Nephron progenitor cell (in vitro differentiated cells): ENCODE data around the gene CRYBB3.

ENCODE experiments used
- DNase-seq: peaks from one replicate; pipeline ENCODE4 v3.0.0; 2021
- H3K27ac Mint-ChIP-seq: 2 replicates; pipeline ENCODE4 v1.8.0; 2021; ENCODE audit warnings: mild to moderate bottlenecking, moderate library complexity, mixed read lengths
- H3K27me3 Mint-ChIP-seq: 2 replicates; pipeline ENCODE4 v1.8.0; 2021; ENCODE audit warnings: mild to moderate bottlenecking, low read depth, mixed read lengths; ENCODE audit not compliant: poor library complexity
- H3K36me3 Mint-ChIP-seq: 2 replicates; pipeline ENCODE4 v1.8.0; 2021; ENCODE audit warnings: low read depth, mixed read lengths
- H3K4me1 Mint-ChIP-seq: 2 replicates; pipeline ENCODE4 v1.8.0; 2021; ENCODE audit warnings: mixed read lengths
- H3K4me3 Mint-ChIP-seq: 2 replicates; pipeline ENCODE4 v1.8.0; 2021; ENCODE audit warnings: mild to moderate bottlenecking, moderate library complexity, mixed read lengths
- H3K9me3 Mint-ChIP-seq: 2 replicates; pipeline ENCODE4 v1.8.0; 2021; ENCODE audit warnings: mild to moderate bottlenecking, moderate library complexity, mixed read lengths
- CTCF ChIP-seq: fragments of 200-600 bp; sonication (generic); IDR thresholded peaks from 2 replicates; pipeline ENCODE4 v1.5.0; 2021; ENCODE audit warnings: antibody characterized with exemption

CRYBB3 gene

DNA sequence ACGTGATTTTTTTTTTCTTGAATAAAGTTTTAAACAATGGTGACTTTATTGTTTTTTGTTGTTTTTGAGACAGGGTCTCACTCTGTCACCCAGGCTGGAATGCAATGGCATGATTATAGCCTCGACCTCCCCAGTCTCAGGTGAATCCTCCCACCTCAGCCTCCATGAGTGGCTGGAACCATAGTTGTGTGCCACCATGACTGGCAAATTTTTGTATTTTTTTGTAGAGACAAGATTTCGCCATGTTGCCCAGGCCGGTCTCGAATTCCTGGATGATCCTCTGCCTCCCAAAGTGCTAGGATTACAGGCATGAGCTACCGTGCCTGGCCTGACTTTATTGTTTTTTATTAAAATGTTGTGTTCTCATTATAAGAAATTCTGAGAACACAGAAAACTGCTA lies 12.2 kb upstream of the CRYBB3 start:
- no peak overlapping the region for H3K27ac Mint-ChIP-seq
- peaks cover 2% of the 10 kb centered on the region for H3K27me3 Mint-ChIP-seq
- H3K9me3 Mint-ChIP-seq, result peaks cover 3% of the 10 kb centered on the region
- peaks cover 65% of the 10 kb centered on the region for H3K36me3 Mint-ChIP-seq
- DNase-seq, result no peak
- H3K4me3 Mint-ChIP-seq, result no peak overlapping the region
- no peak for TF ChIP-seq CTCF
- peaks cover 4% of the 10 kb centered on the region for H3K4me1 Mint-ChIP-seq

GRCh38 chr22:25192406-25192805 lies 7.3 kb upstream of the CRYBB3 start:
- H3K36me3 Mint-ChIP-seq, result peaks cover 67% of the 10 kb centered on the region
- H3K4me3 Mint-ChIP-seq, result no peak overlapping the region
- H3K4me1 Mint-ChIP-seq, result peaks cover 16% of the 10 kb centered on the region
- TF ChIP-seq CTCF, result no peak
- H3K27me3 Mint-ChIP-seq, result no peaks in the 10 kb centered on the region
- no peak for DNase-seq
- no peak overlapping the region for H3K27ac Mint-ChIP-seq
- H3K9me3 Mint-ChIP-seq, result peaks cover 3% of the 10 kb centered on the region

DNA sequence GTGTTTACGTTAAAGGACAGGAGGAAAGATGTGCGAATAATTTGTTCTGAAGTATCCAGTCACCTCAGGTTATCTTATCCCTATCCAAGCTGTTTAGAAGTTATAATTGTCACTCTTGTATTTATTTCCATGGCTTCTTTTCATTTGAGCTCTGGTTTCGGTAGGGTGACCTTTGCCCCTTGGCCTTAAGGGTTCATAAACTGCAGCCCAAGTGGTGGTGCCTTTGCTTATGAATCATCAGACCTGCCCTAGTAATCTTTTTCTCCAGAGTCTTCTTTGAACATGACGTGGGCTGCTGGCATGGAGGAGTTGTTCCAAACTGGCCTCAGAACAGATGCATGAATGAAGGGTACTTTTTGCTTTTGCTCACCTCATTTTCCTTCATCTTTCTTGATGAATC lies 6.5 kb upstream of the CRYBB3 start:
- H3K4me3 Mint-ChIP-seq, result no peak overlapping the region
- no peak for DNase-seq
- no peaks in the 10 kb centered on the region for H3K27me3 Mint-ChIP-seq
- peaks cover 3% of the 10 kb centered on the region for H3K9me3 Mint-ChIP-seq
- peaks cover 20% of the 10 kb centered on the region for H3K4me1 Mint-ChIP-seq
- peaks cover 63% of the 10 kb centered on the region for H3K36me3 Mint-ChIP-seq
- H3K27ac Mint-ChIP-seq, result no peak overlapping the region
- TF ChIP-seq CTCF, result no peak

DNA sequence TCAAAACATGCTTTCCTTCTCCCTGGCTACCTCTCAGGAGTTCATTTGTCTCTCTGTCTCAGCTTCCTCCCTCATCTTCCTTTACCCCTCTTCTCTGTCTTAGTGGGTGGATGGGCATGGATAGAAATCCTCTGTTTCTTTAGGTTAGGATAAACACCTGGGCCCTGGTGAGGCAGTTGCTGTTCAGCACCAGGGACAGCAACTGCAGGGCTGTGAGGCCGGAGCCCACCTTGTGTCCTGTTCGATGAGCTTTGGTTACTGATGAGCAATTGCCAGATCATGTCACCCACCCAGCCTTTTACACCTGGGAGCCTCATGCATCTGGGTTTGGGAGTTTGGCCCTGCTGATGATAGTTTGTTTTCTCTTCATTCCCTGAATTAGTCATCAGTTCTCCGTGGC lies 6.1 kb upstream of the CRYBB3 start:
- TF ChIP-seq CTCF, result no peak
- Mint-ChIP-seq H3K4me3 (no peak overlapping the region), H3K36me3 (peaks cover 59% of the 10 kb centered on the region), H3K9me3 (peaks cover 3% of the 10 kb centered on the region), H3K27ac (no peak overlapping the region), H3K27me3 (no peaks in the 10 kb centered on the region), H3K4me1 (peaks cover 20% of the 10 kb centered on the region)
- DNase-seq, result peak; percentile 64

DNA sequence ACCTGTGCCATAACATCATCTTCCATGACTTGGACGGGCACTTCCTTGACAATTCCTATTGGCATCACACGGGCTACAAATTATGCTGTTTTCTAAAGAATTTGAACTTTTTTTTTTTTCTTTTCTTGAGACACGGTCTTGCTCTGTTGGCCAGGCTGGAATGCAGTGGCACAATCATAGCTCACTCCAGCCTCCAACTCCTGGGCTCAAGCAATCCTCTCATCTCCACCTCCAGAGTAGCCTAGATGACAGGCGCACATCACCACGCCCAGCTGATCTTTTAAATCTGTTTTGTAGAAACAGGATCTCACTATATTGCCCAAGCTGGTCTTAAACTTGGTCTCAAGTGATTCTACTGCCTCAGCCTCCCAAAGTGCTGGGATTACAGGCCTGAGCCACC lies 3.3 kb upstream of the CRYBB3 start:
- H3K4me1 Mint-ChIP-seq, result peaks cover 36% of the 10 kb centered on the region
- no peak for TF ChIP-seq CTCF
- no peak for DNase-seq
- peaks cover 37% of the 10 kb centered on the region for H3K36me3 Mint-ChIP-seq
- no peaks in the 10 kb centered on the region for H3K9me3 Mint-ChIP-seq
- H3K27me3 Mint-ChIP-seq, result no peaks in the 10 kb centered on the region
- no peak overlapping the region for H3K4me3 Mint-ChIP-seq
- H3K27ac Mint-ChIP-seq, result no peak overlapping the region

- no peak overlapping the region for H3K4me3 Mint-ChIP-seq
- no peak overlapping the region for H3K27ac Mint-ChIP-seq
- H3K36me3 Mint-ChIP-seq, result peaks cover 29% of the 10 kb centered on the region
- H3K4me1 Mint-ChIP-seq, result peaks cover 40% of the 10 kb centered on the region
- H3K27me3 Mint-ChIP-seq, result no peaks in the 10 kb centered on the region
- DNase-seq, result no peak
- H3K9me3 Mint-ChIP-seq, result no peaks in the 10 kb centered on the region
- TF ChIP-seq CTCF, result no peak
These were observed 2.3 kb upstream of the CRYBB3 start for GRCh38 chr22:25197340-25197739.
